Mesenchymal stem cell (in vitro differentiated cells and primary cell): Measurements from ENCODE around the gene WRAP53.

ENCODE experiments used
- DNase-seq: peaks from one replicate; pipeline ENCODE4 v3.0.0-alpha.2; 2013
- H2AFZ ChIP-seq: one replicate; pipeline ENCODE4 v1.6.1; 2013; ENCODE audit warnings: low read depth, mild to moderate bottlenecking, control low read depth, inconsistent platforms, low read length, moderate library complexity
- H2AK5ac ChIP-seq: 2 replicates; pipeline ENCODE4 v1.6.1; 2013; ENCODE audit warnings: low read length, moderate library complexity, mild to moderate bottlenecking, inconsistent platforms; ENCODE audit not compliant: severe bottlenecking
- H2BK120ac ChIP-seq: one replicate; pipeline ENCODE4 v1.6.1; 2013; ENCODE audit warnings: low read depth, mild to moderate bottlenecking, inconsistent platforms, low read length, moderate library complexity
- H2BK12ac ChIP-seq, 2 experiments: one replicate each; pipeline ENCODE4 v1.6.1; 2013; ENCODE audit warnings: inconsistent platforms in 2 of 2, low read length in 2 of 2, mild to moderate bottlenecking in 2 of 2, moderate library complexity in 2 of 2, control low read depth in 1 of 2
- H2BK15ac ChIP-seq: one replicate; pipeline ENCODE4 v1.6.1; 2013; ENCODE audit warnings: mild to moderate bottlenecking, low read depth, inconsistent platforms; ENCODE audit not compliant: poor library complexity, severe bottlenecking
- H2BK5ac ChIP-seq: 2 replicates; pipeline ENCODE4 v1.6.1; 2013; ENCODE audit warnings: low read depth, mild to moderate bottlenecking, low read length, control low read depth, inconsistent platforms; ENCODE audit not compliant: poor library complexity, severe bottlenecking
- H3K14ac ChIP-seq, 2 experiments: one replicate each; pipeline ENCODE4 v1.6.1; 2013; ENCODE audit warnings: inconsistent platforms in 2 of 2, low read length in 2 of 2, control low read depth in 1 of 2, mild to moderate bottlenecking in 1 of 2, moderate library complexity in 1 of 2
- H3K18ac ChIP-seq, 2 experiments: one replicate each; pipeline ENCODE4 v1.6.1; 2013; ENCODE audit warnings: inconsistent platforms in 2 of 2, low read length in 2 of 2, control low read depth in 1 of 2, low read depth in 1 of 2, mild to moderate bottlenecking in 1 of 2
- H3K23ac ChIP-seq, 2 experiments: one replicate each; pipeline ENCODE4 v1.6.1; 2013; ENCODE audit warnings: inconsistent platforms in 2 of 2, low read length in 2 of 2, mild to moderate bottlenecking in 2 of 2, moderate library complexity in 2 of 2, control low read depth in 1 of 2
- H3K27ac ChIP-seq: 2 replicates; pipeline ENCODE4 v1.5.1; 2013; ENCODE audit warnings: mild to moderate bottlenecking, moderate library complexity, low read length, control low read depth, inconsistent platforms; ENCODE audit not compliant: poor library complexity, severe bottlenecking
- H3K27me3 ChIP-seq, 2 experiments: 2 replicates each; pipeline versions ENCODE4 v1.6.1 to v1.7.0; 2013; ENCODE audit warnings: low read length in 2 of 2, mild to moderate bottlenecking in 2 of 2, moderate library complexity in 2 of 2, control low read depth in 1 of 2, inconsistent platforms in 1 of 2; ENCODE audit not compliant: control insufficient read depth in 1 of 2, insufficient read depth in 1 of 2
- H3K36me3 ChIP-seq, 2 experiments: 2 replicates each; pipeline versions ENCODE4 v1.6.1 to v1.7.0; 2013; ENCODE audit warnings: low read length in 2 of 2, control low read depth in 1 of 2, inconsistent platforms in 1 of 2, low read depth in 1 of 2, mild to moderate bottlenecking in 1 of 2; ENCODE audit not compliant: insufficient read depth in 2 of 2, control insufficient read depth in 1 of 2
- H3K4ac ChIP-seq, 2 experiments: one replicate each; pipeline ENCODE4 v1.6.1; 2013; ENCODE audit warnings: inconsistent platforms in 2 of 2, low read length in 2 of 2, mild to moderate bottlenecking in 2 of 2, moderate library complexity in 2 of 2, control low read depth in 1 of 2, low read depth in 1 of 2
- H3K4me1 ChIP-seq: 2 replicates; pipeline ENCODE4 v1.6.1; 2013; ENCODE audit warnings: low read depth, low read length, control low read depth; ENCODE audit not compliant: control insufficient read depth, insufficient read depth
- H3K4me2 ChIP-seq: 2 replicates; pipeline ENCODE4 v1.6.1; 2013; ENCODE audit warnings: low read length, mild to moderate bottlenecking, inconsistent platforms; ENCODE audit not compliant: poor library complexity, severe bottlenecking
- H3K4me3 ChIP-seq, 2 experiments: 2 replicates each; pipeline versions ENCODE4 v1.5.1 to v1.7.0; 2013; ENCODE audit warnings: low read length in 2 of 2, mild to moderate bottlenecking in 2 of 2, control low read depth in 1 of 2, low read depth in 1 of 2; ENCODE audit not compliant: insufficient read depth in 1 of 2
- H3K79me1 ChIP-seq: replicated peaks from 2 replicates; pipeline ENCODE4 v1.6.1; 2013; ENCODE audit warnings: mild to moderate bottlenecking, control low read depth, low read length, inconsistent platforms; ENCODE audit not compliant: poor library complexity, severe bottlenecking
- H3K9ac ChIP-seq: 2 replicates; pipeline ENCODE4 v1.7.0; 2013; ENCODE audit warnings: mild to moderate bottlenecking, low read length, moderate library complexity
- H3K9me3 ChIP-seq: 2 replicates; pipeline ENCODE4 v1.7.0; 2013; ENCODE audit warnings: mild to moderate bottlenecking, low read length; ENCODE audit not compliant: control insufficient read depth
- H4K8ac ChIP-seq: one replicate; pipeline ENCODE4 v1.6.1; 2013; ENCODE audit warnings: inconsistent platforms, mild to moderate bottlenecking, low read length, moderate library complexity
- H4K91ac ChIP-seq: one replicate; pipeline ENCODE4 v1.6.1; 2013; ENCODE audit warnings: mild to moderate bottlenecking, low read length, inconsistent platforms
- WGBS: methylation state at CpG from one replicate; pipeline ENCODE4 v1.1.7; 2013; ENCODE audit warnings: mixed read lengths; 5-methylcytosine and 5-hydroxymethylcytosine counted together

The WRAP53 gene

GRCh38 chr17:7747635-7748071, 59.4 kb downstream of the WRAP53 start:
- Histone ChIP-seq H2AK5ac (no peak overlapping the region), H3K4me2 (no peak overlapping the region), H4K91ac (no peak overlapping the region), H3K4ac (peak overlapping the region in 1 of 2 experiments; percentile 78), H3K18ac (peak overlapping the region; percentile 44 to 52), H3K27ac (no peak overlapping the region), H3K14ac (no peak overlapping the region), H2AFZ (no peak overlapping the region), H3K9ac (peak overlapping the region; percentile 50), H2BK12ac (no peak overlapping the region), H2BK5ac (no peak overlapping the region), H2BK120ac (no peak overlapping the region), H3K27me3 (peaks cover 0 to 2% of the 10 kb centered on the region in 2 experiments), H3K79me1 (no peaks in the 10 kb centered on the region), H3K23ac (no peak overlapping the region), H3K4me3 (peak overlapping the region in 1 of 2 experiments; percentile 2), H3K36me3 (no peaks in the 10 kb centered on the region), H3K4me1 (peaks cover 5% of the 10 kb centered on the region), H4K8ac (no peak overlapping the region), H2BK15ac (no peak overlapping the region), H3K9me3 (no peaks in the 10 kb centered on the region)
- DNase-seq = peak; percentile 77
- WGBS = 4% methylated on average over 3 of the region's 4 CpGs

GRCh38 chr17:7748076-7748775, 59.9 kb downstream of the WRAP53 start:
- Histone ChIP-seq H3K9ac (peak overlapping the region; percentile 50), H3K79me1 (no peaks in the 10 kb centered on the region), H2BK15ac (no peak overlapping the region), H3K14ac (no peak overlapping the region), H3K36me3 (no peaks in the 10 kb centered on the region), H3K4me2 (no peak overlapping the region), H4K8ac (peak overlapping the region; percentile 49), H3K18ac (peak overlapping the region; percentile 44 to 77), H4K91ac (peak overlapping the region; percentile 68), H3K4me3 (peak overlapping the region in 1 of 2 experiments; percentile 2), H2BK12ac (no peak overlapping the region), H3K4ac (peak overlapping the region in 1 of 2 experiments; percentile 78), H2AK5ac (no peak overlapping the region), H3K27ac (no peak overlapping the region), H2BK120ac (peak overlapping the region; percentile 52), H2BK5ac (no peak overlapping the region), H3K23ac (no peak overlapping the region), H2AFZ (no peak overlapping the region), H3K27me3 (no peaks in the 10 kb centered on the region), H3K9me3 (no peaks in the 10 kb centered on the region), H3K4me1 (peaks cover 5% of the 10 kb centered on the region)
- 17% methylated on average over 3 of the region's 10 CpGs for WGBS
- peak; percentile 72 for DNase-seq

GRCh38 chr17:7750321-7750821, 62.1 kb downstream of the WRAP53 start:
- peaks cover 5% of the 10 kb centered on the region for H3K4me1 ChIP-seq
- H3K18ac ChIP-seq = peak overlapping the region in 1 of 2 experiments; percentile 75
- no peak overlapping the region for H3K4me3 ChIP-seq
- H2AK5ac ChIP-seq = no peak overlapping the region
- H4K8ac ChIP-seq = no peak overlapping the region
- H3K9me3 ChIP-seq = no peaks in the 10 kb centered on the region
- DNase-seq = peak; percentile 90
- 12% methylated on average over 3 of the region's 4 CpGs for WGBS
- peak overlapping the region; percentile 84 for H3K27ac ChIP-seq
- H3K27me3 ChIP-seq = no peaks in the 10 kb centered on the region
- no peak overlapping the region for H2BK15ac ChIP-seq
- H2BK12ac ChIP-seq = no peak overlapping the region
- peak overlapping the region; percentile 56 for H3K9ac ChIP-seq
- no peaks in the 10 kb centered on the region for H3K79me1 ChIP-seq
- no peak overlapping the region for H2AFZ ChIP-seq
- no peak overlapping the region for H3K4me2 ChIP-seq
- peak overlapping the region; percentile 24 for H2BK5ac ChIP-seq
- H3K4ac ChIP-seq = peak overlapping the region in 1 of 2 experiments; percentile 24
- no peaks in the 10 kb centered on the region for H3K36me3 ChIP-seq
- no peak overlapping the region for H3K23ac ChIP-seq
- H3K14ac ChIP-seq = no peak overlapping the region
- H2BK120ac ChIP-seq = no peak overlapping the region
- no peak overlapping the region for H4K91ac ChIP-seq
